Fibroblast of peridontal ligament (primary cell): ENCODE measurements around the gene RAMP3.

Source experiments
- DNase-seq: peaks from one replicate; pipeline ENCODE4 v3.0.0-alpha.2; 2010; ENCODE audit errors: extremely low read depth

Gene RAMP3

DNA sequence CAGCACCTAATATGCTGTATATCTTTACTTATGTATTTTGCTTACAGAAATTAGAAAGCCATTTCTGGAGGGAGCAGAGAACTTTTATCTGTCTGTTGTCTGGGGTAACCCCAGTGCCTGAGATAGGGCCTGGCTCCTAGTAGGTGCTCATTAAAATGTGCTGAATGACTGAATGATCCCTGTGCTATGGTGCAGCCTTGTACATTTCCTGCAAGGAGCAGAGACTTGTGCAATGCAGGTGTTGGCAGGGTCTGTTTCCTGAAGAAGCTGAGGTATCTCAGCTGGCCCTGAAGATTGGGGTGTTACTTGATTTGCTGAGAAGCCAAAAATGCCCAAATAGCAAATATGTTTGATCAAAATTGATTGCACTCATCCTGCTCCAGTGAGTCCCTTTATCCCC, 65.5 kb downstream of the RAMP3 start:
- no peak for DNase-seq

DNA sequence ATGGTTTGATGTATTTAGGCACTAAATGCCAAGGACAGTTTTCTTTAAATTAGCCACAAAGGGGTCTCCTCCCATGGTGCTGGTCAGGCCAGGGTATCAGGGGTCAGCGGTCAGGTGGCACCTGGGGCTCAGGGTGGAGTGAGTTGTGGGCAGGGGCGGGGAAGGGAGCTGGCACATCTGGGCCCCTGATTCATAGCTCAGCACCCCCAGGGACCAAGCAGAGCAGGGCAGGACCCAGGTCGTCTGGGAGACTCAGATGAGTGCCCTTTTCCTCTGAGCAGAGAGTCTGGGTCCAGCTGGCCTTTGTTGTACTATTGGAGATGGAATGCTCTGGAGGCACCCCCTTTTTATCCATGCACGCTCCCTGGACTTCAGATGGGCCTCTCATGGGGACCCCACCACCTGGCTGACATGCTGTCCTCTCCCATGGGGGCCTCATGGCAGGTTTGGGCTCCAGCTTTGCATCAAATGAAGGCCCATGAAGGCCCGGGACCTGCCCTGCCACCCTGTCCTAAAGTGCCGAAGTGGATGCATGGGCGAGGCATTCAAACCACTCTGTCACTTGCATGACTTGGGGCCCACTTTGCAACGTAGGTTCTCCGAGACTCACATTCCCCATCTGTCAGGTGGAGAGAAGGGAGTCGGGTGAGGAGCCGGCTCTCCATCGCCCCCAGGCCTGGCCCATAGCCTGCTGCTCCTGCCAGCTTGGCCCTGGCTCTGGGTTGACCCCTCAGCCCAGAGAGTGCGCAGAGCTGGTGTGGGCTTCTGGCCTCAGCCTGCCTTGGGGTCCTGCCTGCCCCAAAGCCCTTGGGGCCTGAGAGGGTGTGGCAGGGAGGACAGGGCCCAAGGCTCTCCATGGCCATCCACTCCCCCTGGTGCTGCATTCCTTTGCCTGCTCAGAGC, 66.4 kb downstream of the RAMP3 start:
- DNase-seq = no peak

DNA sequence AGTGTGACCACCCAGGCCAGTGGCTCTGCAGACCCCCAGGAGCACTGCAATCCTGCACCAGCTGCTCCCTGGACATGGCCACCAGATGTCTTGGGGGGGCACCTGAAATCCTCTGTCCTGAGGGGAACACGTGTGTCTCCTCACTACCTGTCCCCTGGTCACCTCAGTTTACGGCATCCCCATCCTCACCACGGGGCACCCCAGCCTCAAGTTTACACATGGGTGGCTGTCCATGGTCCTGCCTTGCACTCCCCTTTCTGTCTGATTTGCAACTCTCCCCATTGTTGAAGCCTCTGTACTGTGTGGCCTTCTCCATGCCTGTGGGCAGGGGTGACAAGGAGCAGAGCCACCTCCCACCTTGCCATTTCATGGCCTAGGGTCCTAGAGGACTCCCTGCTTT, 67.2 kb downstream of the RAMP3 start:
- DNase-seq = no peak

DNA sequence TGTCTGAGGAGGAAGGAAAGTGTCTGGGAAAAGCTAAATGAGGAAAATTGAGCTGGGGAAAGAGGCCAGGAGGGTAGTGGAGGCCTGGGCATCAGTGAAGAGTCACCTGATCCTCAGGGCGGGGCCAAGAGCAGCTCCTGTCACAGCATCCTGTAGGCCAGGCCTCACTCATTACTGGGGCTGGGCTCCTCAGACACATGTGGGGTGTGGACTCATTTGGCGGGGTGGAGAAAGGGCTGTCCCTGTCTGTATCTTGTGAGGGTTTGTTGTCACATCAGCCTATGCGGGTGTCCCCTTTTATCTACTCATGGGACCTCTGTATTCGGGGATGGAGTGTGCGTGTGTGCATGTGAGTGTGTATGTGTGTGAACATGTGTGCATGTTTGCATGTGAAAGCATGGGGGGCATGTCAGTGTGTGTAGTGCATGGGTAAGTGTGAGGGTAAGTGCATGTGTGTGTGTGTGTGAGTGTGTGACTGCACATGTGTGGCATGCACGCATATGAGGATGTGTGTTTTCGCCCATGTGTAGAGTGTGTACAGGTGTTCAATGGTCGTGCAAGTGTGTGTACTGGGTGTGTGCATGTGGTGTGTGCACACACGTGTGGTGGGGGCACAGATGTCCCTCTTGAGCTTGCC, 67.8 kb downstream of the RAMP3 start:
- no peak for DNase-seq

DNA sequence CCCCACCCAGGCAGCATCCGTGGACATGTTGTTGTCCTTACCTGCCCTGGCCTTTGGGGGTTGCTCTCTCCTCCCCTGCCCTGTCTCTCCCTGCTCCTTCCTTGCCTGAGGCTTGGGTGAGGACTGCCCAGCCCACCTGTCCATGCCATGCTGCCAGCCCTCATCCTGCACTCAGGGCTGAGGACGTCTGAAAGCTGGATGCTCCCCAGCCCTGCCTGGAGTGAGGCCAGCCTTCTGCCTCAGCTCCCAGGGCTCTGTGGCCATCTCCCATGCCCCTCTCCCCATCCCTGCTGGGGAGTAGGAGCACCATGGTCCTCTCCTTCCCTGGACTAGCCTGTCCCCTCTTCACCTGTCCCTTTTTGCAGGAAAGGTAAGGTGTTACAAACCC, 68.4 kb downstream of the RAMP3 start:
- no peak for DNase-seq

DNA sequence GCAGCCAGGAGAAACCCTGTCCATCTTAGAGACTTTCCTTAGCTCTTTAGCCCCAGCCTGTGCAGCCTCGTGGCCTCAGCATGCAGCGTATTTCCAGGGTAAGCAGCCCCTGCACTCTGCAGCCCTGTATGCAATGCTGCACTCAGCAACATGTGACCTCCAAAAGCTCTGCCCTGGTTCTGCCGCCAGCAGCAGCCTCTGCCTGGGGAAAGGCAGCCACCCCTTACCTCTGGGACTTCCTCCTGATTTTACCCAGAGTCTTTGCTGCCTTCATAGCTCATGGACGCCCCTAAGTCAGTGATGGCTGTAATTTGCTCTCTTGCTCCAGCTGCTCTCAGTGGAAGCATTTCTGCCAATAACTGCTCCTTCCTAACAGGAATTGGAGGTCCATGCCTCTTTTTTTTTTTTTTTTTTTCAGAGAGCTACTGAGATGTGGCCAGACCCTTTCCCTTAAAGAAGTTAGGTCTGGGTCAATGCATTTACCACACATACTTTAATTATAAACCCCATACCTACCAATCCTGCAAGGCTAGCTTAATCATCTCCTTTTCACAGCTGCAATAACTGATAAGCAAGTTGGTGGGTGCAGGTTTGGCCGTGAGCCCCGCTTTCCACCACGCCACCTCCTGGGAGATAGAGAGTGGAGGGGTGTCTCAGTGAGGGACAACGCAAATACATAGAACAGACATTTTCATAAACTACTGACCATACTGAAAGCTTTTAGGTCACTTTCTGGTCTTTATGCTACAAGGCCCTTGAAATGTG, 71.7 kb downstream of the RAMP3 start:
- no peak for DNase-seq

DNA sequence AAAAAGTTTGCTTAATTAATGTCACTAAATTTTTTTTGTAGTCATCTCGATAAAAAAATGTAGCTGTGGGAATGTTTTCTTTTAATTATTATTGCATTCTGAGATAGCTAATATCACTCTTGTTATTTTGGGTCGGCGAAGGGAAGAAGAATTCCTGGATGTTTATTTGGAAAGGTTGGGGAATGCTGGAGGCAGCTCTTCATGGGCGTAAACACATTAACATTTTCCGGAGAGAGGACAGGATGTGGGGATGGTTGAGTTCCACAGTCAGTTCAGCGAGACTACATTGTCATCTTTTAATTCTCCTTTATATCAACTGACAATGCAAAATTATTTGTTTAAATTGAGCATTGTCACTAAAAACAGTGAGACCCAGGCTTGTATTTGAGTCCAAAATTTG, 72.5 kb downstream of the RAMP3 start:
- DNase-seq = no peak

DNA sequence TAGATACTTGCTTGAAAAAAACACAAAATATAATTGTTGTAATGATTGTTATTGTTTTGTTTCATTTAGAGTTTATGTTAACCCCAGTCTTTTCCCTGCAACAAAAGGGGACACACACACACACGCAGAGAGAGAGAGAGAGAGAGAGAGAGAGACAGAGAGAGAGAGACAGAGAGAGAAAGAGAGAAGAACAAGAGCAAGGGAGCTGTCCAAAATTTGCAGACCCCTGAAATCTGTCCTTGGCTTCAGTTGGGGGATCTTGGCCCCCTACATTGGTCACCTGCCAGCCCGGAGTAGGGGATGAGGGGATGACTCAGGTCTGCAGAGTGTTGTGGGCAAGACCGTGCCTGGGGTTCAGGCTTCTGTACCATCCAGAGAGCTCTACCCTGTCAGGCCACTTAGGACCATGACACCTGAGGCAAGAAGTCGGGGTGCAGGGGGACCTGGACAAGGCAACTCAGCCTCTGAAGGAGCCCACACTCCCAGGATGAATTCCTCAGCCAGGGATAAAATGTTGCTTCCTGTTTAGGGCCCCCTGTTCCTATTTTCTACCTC, 73.1 kb downstream of the RAMP3 start:
- DNase-seq = no peak

DNA sequence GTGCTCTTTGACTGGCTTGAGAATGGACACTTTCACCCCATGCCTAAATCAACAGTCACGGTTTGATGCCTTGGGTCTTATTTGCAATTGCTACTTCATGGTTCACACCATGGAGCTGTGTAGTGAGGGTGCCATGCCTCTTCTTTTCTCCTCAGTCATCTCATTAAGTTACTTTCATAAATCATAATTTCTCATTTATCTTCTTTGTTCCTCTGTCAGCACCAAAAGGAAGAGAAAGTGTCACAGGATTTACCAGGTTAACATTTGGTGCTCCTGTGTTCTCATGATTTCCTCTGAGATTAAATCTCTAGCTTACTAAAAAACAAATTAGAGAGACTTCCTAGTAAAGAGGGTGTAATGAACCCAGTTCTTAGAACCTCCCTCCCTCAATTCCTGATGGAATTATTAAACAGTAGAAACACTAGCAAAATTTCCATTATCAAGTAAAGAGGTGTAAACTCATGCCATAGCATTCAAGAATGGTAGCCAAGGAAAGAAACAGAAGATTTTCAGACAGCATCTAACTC, 75.7 kb downstream of the RAMP3 start:
- DNase-seq = no peak
